ENCODE results near the gene HNF1B. TPM values are rescaled to one million over a fixed set of nuclear protein-coding genes. Genes with fewer than 3 reads are reported as not detected.

HNF1B gene
- total and polyA plus RNA-seq, 12 donors: not detected

DNA sequence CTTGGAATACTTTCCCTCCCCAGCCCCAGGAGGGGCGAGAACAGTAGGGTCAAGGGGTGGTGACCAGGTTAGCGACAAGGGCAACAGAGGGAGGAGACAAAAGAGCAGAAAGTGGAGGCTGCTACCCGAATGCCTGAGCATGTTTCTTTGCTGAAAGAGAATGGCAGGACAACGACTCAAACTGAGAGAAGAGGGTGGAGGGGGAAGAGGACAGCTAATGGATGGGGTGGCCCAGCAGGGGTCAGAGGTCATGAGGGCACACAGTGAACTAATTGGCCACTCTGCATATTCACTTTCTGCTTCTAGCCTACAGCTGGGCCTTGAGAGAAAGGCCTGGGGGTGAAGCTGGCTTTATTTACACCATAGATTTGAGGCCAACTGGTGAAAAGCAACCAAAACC is 82.5 kb downstream of the HNF1B start:
- intact Hi-C loops (cut with DNase I): loop anchor here in 1 of 10 donors (5.0 kb wide), 1 partner anchor 50 kb away; no protein-coding TSS in a partner anchor
- Histone ChIP-seq H3K36me3 (no peaks in the 10 kb centered on the region), H3K9me3 (no peaks in the 10 kb centered on the region), H3K27ac (no peak overlapping the region), H3K27me3 (no peaks in the 10 kb centered on the region), H3K4me3 (no peak overlapping the region), H3K4me1 (no peaks in the 10 kb centered on the region)
- 44 to 47% methylated on average over 4 of the region's 4 CpGs for WGBS, 2 donors
- ATAC-seq (no peak), DNase-seq (no peak)
- TF ChIP-seq, protein P1, sequence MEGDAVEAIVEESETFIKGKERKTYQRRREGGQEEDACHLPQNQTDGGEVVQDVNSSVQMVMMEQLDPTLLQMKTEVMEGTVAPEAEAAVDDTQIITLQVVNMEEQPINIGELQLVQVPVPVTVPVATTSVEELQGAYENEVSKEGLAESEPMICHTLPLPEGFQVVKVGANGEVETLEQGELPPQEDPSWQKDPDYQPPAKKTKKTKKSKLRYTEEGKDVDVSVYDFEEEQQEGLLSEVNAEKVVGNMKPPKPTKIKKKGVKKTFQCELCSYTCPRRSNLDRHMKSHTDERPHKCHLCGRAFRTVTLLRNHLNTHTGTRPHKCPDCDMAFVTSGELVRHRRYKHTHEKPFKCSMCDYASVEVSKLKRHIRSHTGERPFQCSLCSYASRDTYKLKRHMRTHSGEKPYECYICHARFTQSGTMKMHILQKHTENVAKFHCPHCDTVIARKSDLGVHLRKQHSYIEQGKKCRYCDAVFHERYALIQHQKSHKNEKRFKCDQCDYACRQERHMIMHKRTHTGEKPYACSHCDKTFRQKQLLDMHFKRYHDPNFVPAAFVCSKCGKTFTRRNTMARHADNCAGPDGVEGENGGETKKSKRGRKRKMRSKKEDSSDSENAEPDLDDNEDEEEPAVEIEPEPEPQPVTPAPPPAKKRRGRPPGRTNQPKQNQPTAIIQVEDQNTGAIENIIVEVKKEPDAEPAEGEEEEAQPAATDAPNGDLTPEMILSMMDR (IDR thresholded peaks at IDR 0.05): no peak

DNA sequence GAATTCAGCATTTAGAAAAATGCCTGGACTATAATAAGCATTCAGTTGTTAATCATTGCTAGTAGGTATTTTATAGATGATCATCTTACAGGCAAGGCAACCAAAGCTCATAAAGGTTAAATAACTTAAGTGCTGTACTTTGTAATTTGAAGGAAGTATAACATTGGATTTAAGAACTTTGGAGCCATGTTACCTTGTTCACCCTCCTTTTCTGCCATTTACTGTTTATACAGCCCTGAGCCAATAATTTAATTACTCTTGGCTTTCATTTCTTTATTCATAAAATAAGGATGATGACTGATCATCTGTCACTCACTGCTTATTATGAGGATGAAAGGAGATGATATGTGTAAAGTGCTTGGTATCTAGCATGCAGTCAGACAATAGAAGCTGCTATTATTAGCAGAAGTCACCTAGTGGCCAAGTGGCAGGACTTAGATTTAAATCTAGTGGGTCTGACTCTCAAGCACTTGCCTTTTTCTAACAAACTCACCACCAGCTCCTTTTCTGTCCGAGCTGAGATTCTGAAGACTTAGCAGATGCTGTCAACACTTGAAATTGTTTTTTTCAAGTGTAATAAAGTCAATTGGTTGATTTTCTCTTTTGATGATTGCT is 83.4 kb downstream of the HNF1B start:
- no peak for DNase-seq
- H3K9me3 ChIP-seq: no peaks in the 10 kb centered on the region
- no peak for ATAC-seq
- 29 to 30% methylated on average over 1 of the region's 1 CpG for WGBS, 2 donors
- no peaks in the 10 kb centered on the region for H3K4me1 ChIP-seq
- no peaks in the 10 kb centered on the region for H3K27me3 ChIP-seq
- H3K27ac ChIP-seq: no peak overlapping the region
- no peak overlapping the region for H3K4me3 ChIP-seq
- intact Hi-C loops (cut with DNase I): loop anchor here in 1 of 10 donors (5.0 kb wide), 1 partner anchor 51 kb away; no protein-coding TSS in a partner anchor
- TF ChIP-seq, protein P1 (IDR thresholded peaks at IDR 0.05): no peak
- H3K36me3 ChIP-seq: no peaks in the 10 kb centered on the region

DNA sequence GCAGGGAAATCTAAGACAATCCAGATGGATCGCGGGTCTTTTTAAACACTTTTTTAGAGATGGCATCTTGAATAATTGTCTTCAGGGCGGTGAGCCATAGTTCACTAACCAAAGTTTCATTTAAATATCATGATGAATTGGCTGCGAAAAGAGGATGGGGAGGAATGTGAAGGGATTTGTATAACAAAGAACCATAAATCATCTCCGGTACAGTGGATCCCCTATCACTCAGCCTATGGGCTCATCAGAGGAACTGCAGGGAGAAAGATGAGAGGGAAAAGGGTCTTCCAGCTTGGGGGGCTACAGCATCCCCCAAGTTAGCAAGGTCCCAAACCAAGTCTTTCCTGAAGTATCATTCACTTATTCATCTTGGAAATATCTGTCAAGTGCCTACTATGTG is 84.9 kb downstream of the HNF1B start:
- TF ChIP-seq, protein P1 (IDR thresholded peaks at IDR 0.05): no peak
- intact Hi-C loops (cut with DNase I): loop anchor here in 6 of 10 donors (5.0 to 10.0 kb wide), 6 partner anchors 52 to 155 kb away; no protein-coding TSS in a partner anchor
- ATAC-seq: no peak
- Histone ChIP-seq H3K9me3 (no peaks in the 10 kb centered on the region), H3K36me3 (no peaks in the 10 kb centered on the region), H3K4me1 (no peaks in the 10 kb centered on the region), H3K27ac (no peak overlapping the region), H3K4me3 (no peak overlapping the region), H3K27me3 (peaks cover 0 to 4% (median 0%) of the 10 kb centered on the region in 7 donors)
- 79 to 83% methylated on average over 5 of the region's 5 CpGs for WGBS, 2 donors
- no peak for DNase-seq

DNA sequence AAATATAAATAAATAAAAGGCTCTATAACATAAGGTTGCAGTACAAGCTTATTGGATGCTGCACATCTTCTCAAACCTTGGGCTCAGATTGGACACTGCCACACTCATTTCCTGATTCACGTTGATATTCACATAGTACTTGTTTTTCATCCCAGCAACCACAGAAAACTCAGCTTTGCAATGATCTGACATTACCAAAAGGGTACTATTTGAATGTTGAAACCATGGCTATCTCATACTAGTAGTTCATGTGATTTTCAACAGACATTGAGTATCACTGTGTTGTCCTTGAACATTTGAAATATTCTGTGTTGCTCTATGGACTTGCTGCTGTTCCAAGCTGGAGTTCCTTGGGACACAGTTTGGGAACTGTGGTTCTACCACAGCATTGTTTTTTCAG is 87.7 kb downstream of the HNF1B start:
- peaks cover 0 to 21% (median 3%) of the 10 kb centered on the region in 7 donors for H3K27me3 ChIP-seq
- no peak for ATAC-seq
- DNase-seq: no peak
- H3K9me3 ChIP-seq: no peaks in the 10 kb centered on the region
- TF ChIP-seq, protein P1 (IDR thresholded peaks at IDR 0.05): no peak
- intact Hi-C loops (cut with DNase I): loop anchor here in 5 of 10 donors (10.0 kb wide), 5 partner anchors 58 to 158 kb away; no protein-coding TSS in a partner anchor
- WGBS, 2 donors: 70 to 81% methylated on average over 1 of the region's 1 CpG
- H3K4me1 ChIP-seq: no peaks in the 10 kb centered on the region
- no peaks in the 10 kb centered on the region for H3K36me3 ChIP-seq
- H3K27ac ChIP-seq: no peak overlapping the region
- no peak overlapping the region for H3K4me3 ChIP-seq
